ENCODE data around the gene DNAH17.
"Not testable (repeated sequence)": the region's sequence is repeated elsewhere in the genome, so short reads cannot be mapped to it uniquely, and the experiment has no call there.

Gene DNAH17

GRCh38 chr17:78523934-78524655 lies 53.1 kb downstream of the DNAH17 start:
- DNase-seq (ENCODE audit: low spot score) = peak; percentile 37

GRCh38 chr17:78522031-78522809 lies 55.0 kb downstream of the DNAH17 start:
- no peak for DNase-seq (ENCODE audit: low spot score)

- DNase-seq (ENCODE audit: low spot score) = no peak
Observed at GRCh38 chr17:78517421-78517820, 59.8 kb downstream of the DNAH17 start.

- DNase-seq (ENCODE audit: low spot score) = no peak
Observed at GRCh38 chr17:78515480-78515879, 61.7 kb downstream of the DNAH17 start.

- DNase-seq (ENCODE audit: low spot score) = no peak
Observed at GRCh38 chr17:78514521-78514920, 62.7 kb downstream of the DNAH17 start.

- DNase-seq (ENCODE audit: low spot score) = no peak
Observed at GRCh38 chr17:78512976-78513375, 64.2 kb downstream of the DNAH17 start.

- no peak for DNase-seq (ENCODE audit: low spot score)
Observed at GRCh38 chr17:78510141-78511075, 66.8 kb downstream of the DNAH17 start.

- no peak for DNase-seq (ENCODE audit: low spot score)
Observed at GRCh38 chr17:78507526-78507925, 69.7 kb downstream of the DNAH17 start.

GRCh38 chr17:78506454-78507309 lies 70.5 kb downstream of the DNAH17 start:
- no peak for DNase-seq (ENCODE audit: low spot score)

GRCh38 chr17:78504156-78504925 lies 72.9 kb downstream of the DNAH17 start:
- DNase-seq (ENCODE audit: low spot score) = no peak

- not testable (repeated sequence) for DNase-seq (ENCODE audit: low spot score)
Observed at GRCh38 chr17:78503388-78503787, 73.8 kb downstream of the DNAH17 start.

- no peak for DNase-seq (ENCODE audit: low spot score)
Observed at GRCh38 chr17:78502611-78503148, 74.5 kb downstream of the DNAH17 start.

GRCh38 chr17:78501241-78502036 lies 75.8 kb downstream of the DNAH17 start:
- DNase-seq (ENCODE audit: low spot score) = no peak

GRCh38 chr17:78500806-78501205 lies 76.4 kb downstream of the DNAH17 start:
- no peak for DNase-seq (ENCODE audit: low spot score)

- DNase-seq (ENCODE audit: low spot score) = no peak
Observed at GRCh38 chr17:78499715-78500540, 77.3 kb downstream of the DNAH17 start.

- no peak for DNase-seq (ENCODE audit: low spot score)
Observed at GRCh38 chr17:78498848-78499247, 78.3 kb downstream of the DNAH17 start.

GRCh38 chr17:78497115-78497540 lies 80.1 kb downstream of the DNAH17 start:
- DNase-seq (ENCODE audit: low spot score) = peak; percentile 81

- DNase-seq (ENCODE audit: low spot score) = no peak
Observed at GRCh38 chr17:78496311-78496710, 80.9 kb downstream of the DNAH17 start.

- DNase-seq (ENCODE audit: low spot score) = no peak
Observed at GRCh38 chr17:78495634-78496033, 81.6 kb downstream of the DNAH17 start.
